CD14-positive monocyte (primary cell): Measurements from ENCODE around the gene TXNRD2. TPM values are rescaled to one million over a fixed set of nuclear protein-coding genes. Genes with fewer than 3 reads are reported as not detected.

Experiments
- DNase-seq, 3 donors: peaks; one replicate each; pipeline ENCODE4 v3.0.0-alpha.2; 2011 to 2022
- H2AFZ ChIP-seq: 2 replicates; pipeline ENCODE4 v1.6.0; 2012; ENCODE audit warnings: mild to moderate bottlenecking, low read depth, low read length, inconsistent platforms; ENCODE audit not compliant: insufficient read depth, poor library complexity, severe bottlenecking
- H3K27ac ChIP-seq, 2 donors: 1 replicate in 1 of 2; 2 replicates in 1 of 2; pipeline ENCODE4 v1.5.1; 2012 to 2013; ENCODE audit warnings: low read length in 2 of 2, control low read depth in 1 of 2, inconsistent platforms in 1 of 2, low read depth in 1 of 2, mild to moderate bottlenecking in 1 of 2
- H3K27me3 ChIP-seq, 2 donors: one replicate each; pipeline versions ENCODE4 v1.6.0 to v1.6.1; 2011 to 2013; ENCODE audit warnings: low read length in 2 of 2; ENCODE audit not compliant: control insufficient read depth in 2 of 2, insufficient read depth in 2 of 2
- H3K36me3 ChIP-seq, 2 donors: replicated peaks in 1 of 2; 1 replicate in 1 of 2; 2 replicates in 1 of 2; pipeline versions ENCODE4 v1.5.1 to v1.6.1; 2012 to 2013; ENCODE audit warnings: low read length in 2 of 2, control low read depth in 1 of 2, inconsistent platforms in 1 of 2, mild to moderate bottlenecking in 1 of 2; ENCODE audit not compliant: insufficient read depth in 2 of 2, control insufficient read depth in 1 of 2
- H3K4me1 ChIP-seq, 2 donors: 1 replicate in 1 of 2; 2 replicates in 1 of 2; pipeline versions ENCODE4 v1.5.1 to v1.6.1; 2012 to 2013; ENCODE audit warnings: low read length in 2 of 2, control low read depth in 1 of 2, inconsistent platforms in 1 of 2, mild to moderate bottlenecking in 1 of 2, moderate library complexity in 1 of 2; ENCODE audit not compliant: insufficient read depth in 2 of 2, control insufficient read depth in 1 of 2
- H3K4me2 ChIP-seq: replicated peaks from 2 replicates; pipeline ENCODE3; 2012; ENCODE audit warnings: low read length, moderate library complexity, mild to moderate bottlenecking; ENCODE audit not compliant: poor library complexity, severe bottlenecking; ENCODE audit errors: extremely low read depth
- H3K4me3 ChIP-seq, 3 experiments: fragments of 200-600 bp in 1 of 3; sonication (generic) in 1 of 3; replicated peaks in 1 of 3; 1 replicate in 2 of 3; 2 replicates in 1 of 3; pipeline ENCODE4 v1.5.1; 2011 to 2013; ENCODE audit warnings: low read length in 3 of 3, mild to moderate bottlenecking in 3 of 3, control low read depth in 2 of 3, low read depth in 2 of 3, inconsistent platforms in 1 of 3, moderate library complexity in 1 of 3
- H3K79me2 ChIP-seq: 2 replicates; pipeline ENCODE4 v1.6.0; 2012; ENCODE audit warnings: mild to moderate bottlenecking, control low read depth, inconsistent platforms, low read length, moderate library complexity; ENCODE audit not compliant: insufficient read depth
- H3K9ac ChIP-seq: 2 replicates; pipeline ENCODE4 v1.6.0; 2017; ENCODE audit warnings: low read length, mild to moderate bottlenecking; ENCODE audit not compliant: insufficient read depth, poor library complexity, severe bottlenecking
- H3K9me3 ChIP-seq, 2 donors: replicated peaks in 1 of 2; 1 replicate in 1 of 2; 2 replicates in 1 of 2; pipeline versions ENCODE4 v1.5.1 to v1.6.1; 2012 to 2013; ENCODE audit warnings: low read length in 2 of 2, control low read depth in 1 of 2; ENCODE audit not compliant: control insufficient read depth in 1 of 2, insufficient read depth in 1 of 2
- H4K20me1 ChIP-seq: 2 replicates; pipeline ENCODE4 v1.6.0; 2012; ENCODE audit warnings: mild to moderate bottlenecking, low read length, control low read depth, moderate library complexity; ENCODE audit not compliant: insufficient read depth
- H3K27ac Mint-ChIP-seq, 7 donors: one replicate each; pipeline ENCODE4 v1.8.0; 2020; ENCODE audit warnings: mild to moderate bottlenecking in 7 of 7, mixed read lengths in 7 of 7, moderate library complexity in 6 of 7, inconsistent platforms in 2 of 7
- H3K27me3 Mint-ChIP-seq, 3 donors: one replicate each; pipeline ENCODE4 v1.8.0; 2021 to 2022; ENCODE audit warnings: low read depth in 3 of 3, mild to moderate bottlenecking in 3 of 3, mixed read lengths in 3 of 3, moderate library complexity in 3 of 3, inconsistent platforms in 1 of 3
- H3K36me3 Mint-ChIP-seq, 2 donors: one replicate each; pipeline ENCODE4 v1.8.0; 2020; ENCODE audit warnings: mixed read lengths in 2 of 2, inconsistent platforms in 1 of 2, mild to moderate bottlenecking in 1 of 2
- H3K4me1 Mint-ChIP-seq: one replicate; pipeline ENCODE4 v1.8.0; 2020; ENCODE audit warnings: mild to moderate bottlenecking, mixed read lengths
- H3K4me3 Mint-ChIP-seq, 2 donors: one replicate each; pipeline ENCODE4 v1.8.0; 2020; ENCODE audit warnings: mild to moderate bottlenecking in 2 of 2, mixed read lengths in 2 of 2, moderate library complexity in 1 of 2
- H3K9me3 Mint-ChIP-seq, 7 donors: one replicate each; pipeline ENCODE4 v1.8.0; 2020 to 2022; ENCODE audit warnings: mixed read lengths in 7 of 7, mild to moderate bottlenecking in 6 of 7, moderate library complexity in 6 of 7, inconsistent platforms in 2 of 7
- CTCF ChIP-seq: fragments of 200-600 bp; IDR thresholded peaks from one replicate; pipeline ENCODE4 v1.8.0; 2022; ENCODE audit warnings: antibody characterized with exemption, mild to moderate bottlenecking
- WGBS: methylation state at CpG from one replicate; pipeline ENCODE4 v1.1.5; 2013; ENCODE audit warnings: missing lambda C conversion rate; ENCODE audit not compliant: insufficient coverage; 5-methylcytosine and 5-hydroxymethylcytosine counted together
- intact Hi-C, 2 donors: fragments of 100-400 bp; cut with micrococcal nuclease; formaldehyde crosslinking; loops; one replicate each; pipeline versions ENCODE4 v1.15.0 to v1.15.1; 2023
- polyA plus RNA-seq, 3 donors: library from polyadenylated mRNA; depleted of rRNA in 1 of 3; unstranded in 2 of 3; stranded (reverse) in 1 of 3; fragments of 300-500 nt in 2 of 3; fragments of >200 nt in 1 of 3; fragmentation: Illumina TruSeq in 2 of 3; gene quantifications; 1 replicate in 2 of 3; 2 replicates in 1 of 3; pipeline ENCODE4 v1.2.3, GENCODE V29; 2012 to 2021

TXNRD2 gene
- polyA plus RNA-seq, 3 donors: 24.9 to 54.9 (median 30.8) TPM

- DNase-seq: no peak
- no peak for TF ChIP-seq CTCF
- Histone ChIP-seq H2AFZ (no peak overlapping the region), H3K27me3 (no peaks in the 10 kb centered on the region), H3K4me2 (no peak overlapping the region), H3K79me2 (no peaks in the 10 kb centered on the region), H3K9me3 (no peaks in the 10 kb centered on the region), H3K4me3 (no peak overlapping the region), H3K4me1 (peaks cover 14 to 19% of the 10 kb centered on the region in 2 donors), H3K36me3 (peaks cover 55 to 61% of the 10 kb centered on the region in 2 donors), H3K27ac (no peak overlapping the region), H3K9ac (no peak overlapping the region), H4K20me1 (peaks cover 7% of the 10 kb centered on the region)
- Mint-ChIP-seq H3K4me1 (peaks cover 19% of the 10 kb centered on the region), H3K27me3 (peaks cover 2 to 8% (median 4%) of the 10 kb centered on the region in 3 donors), H3K27ac (no peak overlapping the region), H3K36me3 (peaks cover 63 to 86% of the 10 kb centered on the region in 2 donors), H3K9me3 (peaks cover 0 to 2% (median 0%) of the 10 kb centered on the region in 7 donors), H3K4me3 (no peak overlapping the region)
- intact Hi-C loops: no loop called here
- 99% methylated on average over 14 of the region's 15 CpGs for WGBS
These were observed 48.3 kb downstream of the TXNRD2 start for GRCh38 chr22:19893363-19893762.

- peaks cover 51 to 57% of the 10 kb centered on the region in 2 donors for H3K36me3 ChIP-seq
- Mint-ChIP-seq H3K27me3 (peaks cover 2 to 8% (median 4%) of the 10 kb centered on the region in 3 donors), H3K4me1 (peaks cover 20% of the 10 kb centered on the region), H3K36me3 (peaks cover 62 to 86% of the 10 kb centered on the region in 2 donors), H3K9me3 (peaks cover 0 to 2% (median 0%) of the 10 kb centered on the region in 7 donors), H3K4me3 (no peak overlapping the region), H3K27ac (no peak overlapping the region)
- no peak overlapping the region for H3K4me2 ChIP-seq
- no peaks in the 10 kb centered on the region for H3K27me3 ChIP-seq
- peaks cover 7% of the 10 kb centered on the region for H4K20me1 ChIP-seq
- no peak overlapping the region for H3K27ac ChIP-seq
- WGBS: 87% methylated on average over 10 of the region's 13 CpGs
- intact Hi-C loops: no loop called here
- H3K9ac ChIP-seq: no peak overlapping the region
- H3K79me2 ChIP-seq: no peaks in the 10 kb centered on the region
- no peak overlapping the region for H3K4me3 ChIP-seq
- H3K9me3 ChIP-seq: no peaks in the 10 kb centered on the region
- DNase-seq: no peak
- H2AFZ ChIP-seq: no peak overlapping the region
- H3K4me1 ChIP-seq: peaks cover 16 to 24% of the 10 kb centered on the region in 2 donors
- no peak for TF ChIP-seq CTCF
These were observed 48.7 kb downstream of the TXNRD2 start for GRCh38 chr22:19892925-19893324.
